ENCODE measurements around the gene JAML.

Gene JAML

GRCh38 chr11:118148856-118149255 lies 76.0 kb downstream of the JAML start:
- peak in 2 of 56 donors; percentile 11 to 24 for DNase-seq

- DNase-seq, result no peak
These were observed 76.6 kb downstream of the JAML start for GRCh38 chr11:118148240-118148639.

GRCh38 chr11:118147502-118147901 lies 77.3 kb downstream of the JAML start:
- no peak for DNase-seq

- DNase-seq, result no peak
These were observed 78.3 kb downstream of the JAML start for GRCh38 chr11:118146554-118146953.

GRCh38 chr11:118145285-118146227 lies 79.3 kb downstream of the JAML start:
- DNase-seq, result peak in 52 of 56 donors; percentile 17 to 85 (median 64)

- DNase-seq, result no peak
These were observed 80.2 kb downstream of the JAML start for GRCh38 chr11:118144301-118145268.
